Measurements from ENCODE around the gene SLX4IP.

The SLX4IP gene

DNA sequence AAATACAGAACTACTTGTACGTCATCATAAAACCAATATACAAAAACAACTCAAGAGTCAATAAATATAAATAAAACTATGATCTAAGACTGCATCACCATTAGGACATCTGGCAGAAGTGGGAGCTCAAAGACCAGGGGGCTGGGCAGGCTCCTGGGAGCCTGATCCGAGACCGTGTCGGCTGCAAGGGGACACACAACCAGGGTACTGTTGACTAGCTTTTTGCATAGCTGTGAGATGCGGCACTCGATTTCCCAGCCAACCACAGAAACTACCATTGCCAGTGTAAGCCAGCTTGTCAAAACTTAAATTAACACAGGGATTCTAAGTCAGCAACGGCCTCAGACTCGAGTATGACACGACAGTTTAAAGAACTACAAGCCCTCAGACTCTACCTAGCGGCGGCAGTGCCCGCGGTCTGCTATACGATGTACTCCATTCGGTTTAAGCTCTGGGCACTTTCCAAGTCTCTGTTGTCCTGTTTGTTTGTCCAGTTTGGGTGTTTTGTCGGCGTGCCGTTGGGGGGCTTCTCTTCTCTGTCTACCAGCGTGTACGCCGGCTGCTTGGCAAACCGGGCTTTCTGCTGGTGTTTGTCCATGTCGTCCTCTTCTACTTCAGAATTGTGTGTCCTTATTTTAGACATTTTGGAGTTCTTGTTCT is 204.1 kb downstream of the SLX4IP start:
- no peak for DNase-seq

- DNase-seq = no peak
These were observed 204.8 kb downstream of the SLX4IP start for GRCh38 chr20:10639737-10640556.

DNA sequence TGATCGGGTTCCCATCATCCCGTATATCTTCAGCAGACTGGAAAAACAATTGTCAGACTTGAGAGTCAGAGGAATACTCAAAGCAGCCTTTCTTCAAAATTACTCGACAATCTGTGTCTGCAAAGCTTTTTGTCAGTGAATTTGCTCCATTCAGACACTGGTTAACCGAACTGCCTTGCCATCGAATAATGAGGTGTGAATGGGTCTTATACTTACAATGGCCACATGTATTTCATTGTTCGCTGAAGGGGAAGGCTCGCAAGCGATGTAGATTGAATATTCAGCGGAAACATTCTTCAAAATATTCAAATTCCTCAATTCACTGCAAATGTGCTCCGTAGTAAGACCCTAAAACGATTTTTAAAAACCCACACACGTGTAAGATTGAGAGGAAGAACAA is 205.8 kb downstream of the SLX4IP start:
- DNase-seq = no peak

- DNase-seq = no peak
These were observed 206.4 kb downstream of the SLX4IP start for GRCh38 chr20:10641467-10641866.

DNA sequence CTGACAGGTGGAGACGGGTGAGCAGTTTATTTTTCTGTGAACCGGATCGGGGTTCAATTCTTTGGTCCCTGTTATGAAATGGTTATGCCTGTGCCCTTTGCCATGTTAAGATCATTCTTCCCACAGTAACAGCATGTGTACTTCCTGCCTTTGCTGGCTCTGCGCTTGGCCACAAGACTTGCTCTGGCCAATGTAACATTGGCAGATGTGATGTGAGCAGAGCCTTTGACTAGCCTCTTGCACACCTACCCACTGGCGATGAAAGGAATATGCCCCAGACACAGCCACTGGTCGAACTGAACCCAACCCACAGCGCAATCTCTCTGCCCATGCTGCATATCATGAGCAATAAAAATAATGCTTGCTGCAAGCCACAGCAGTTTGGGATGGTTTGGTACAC is 206.8 kb downstream of the SLX4IP start:
- no peak for DNase-seq

DNA sequence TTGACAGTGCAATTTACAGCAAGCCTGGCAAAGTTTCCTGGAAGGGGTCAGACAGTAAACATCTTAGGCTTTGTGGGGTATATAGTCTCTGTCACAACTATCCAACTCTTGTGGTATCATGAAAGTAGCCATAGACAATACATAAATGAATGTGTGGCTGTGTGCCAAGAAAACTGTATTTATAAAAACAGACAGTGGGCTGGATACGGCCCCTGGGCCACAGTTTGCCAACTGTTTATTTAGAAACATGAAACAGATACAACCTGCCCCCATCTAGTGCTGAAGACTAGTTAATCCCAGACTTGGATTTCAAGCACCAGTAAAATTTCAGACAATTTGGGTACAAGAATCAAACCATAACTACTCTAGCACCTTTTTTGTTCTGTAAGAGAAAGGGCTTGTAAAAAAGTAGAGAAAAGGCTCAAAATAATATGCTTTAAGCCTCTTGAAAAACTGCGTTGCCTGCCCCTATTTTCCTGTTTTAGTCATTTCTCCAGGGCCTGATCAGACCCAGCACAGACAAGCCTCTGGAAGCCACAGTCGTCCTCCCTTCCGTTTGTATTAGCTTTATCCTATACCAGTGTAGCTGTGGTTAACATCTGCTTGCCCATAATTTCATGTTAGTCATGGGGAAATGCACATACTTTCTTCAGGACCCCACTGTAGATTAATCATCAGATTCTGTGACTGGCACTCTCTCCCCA is 207.9 kb downstream of the SLX4IP start:
- no peak for DNase-seq

DNA sequence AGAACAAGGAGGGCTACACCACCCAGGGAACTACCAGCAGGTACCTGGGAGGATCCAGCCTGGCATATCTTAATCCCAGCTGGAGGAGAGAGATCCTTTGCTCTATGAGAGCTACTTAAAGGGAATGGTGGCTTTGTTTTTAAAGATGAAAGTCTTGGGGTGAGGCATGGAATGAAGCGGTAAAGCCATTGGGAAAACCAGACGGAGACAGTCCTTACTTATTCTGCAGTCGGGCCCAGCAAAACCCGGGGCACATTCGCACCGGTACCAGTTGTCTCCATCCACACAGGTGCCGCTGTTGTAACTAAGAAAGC is 208.4 kb downstream of the SLX4IP start:
- no peak for DNase-seq

- DNase-seq = no peak
These were observed 209.5 kb downstream of the SLX4IP start for GRCh38 chr20:10644458-10645204.

- no peak for DNase-seq
These were observed 210.1 kb downstream of the SLX4IP start for GRCh38 chr20:10645205-10645570.

DNA sequence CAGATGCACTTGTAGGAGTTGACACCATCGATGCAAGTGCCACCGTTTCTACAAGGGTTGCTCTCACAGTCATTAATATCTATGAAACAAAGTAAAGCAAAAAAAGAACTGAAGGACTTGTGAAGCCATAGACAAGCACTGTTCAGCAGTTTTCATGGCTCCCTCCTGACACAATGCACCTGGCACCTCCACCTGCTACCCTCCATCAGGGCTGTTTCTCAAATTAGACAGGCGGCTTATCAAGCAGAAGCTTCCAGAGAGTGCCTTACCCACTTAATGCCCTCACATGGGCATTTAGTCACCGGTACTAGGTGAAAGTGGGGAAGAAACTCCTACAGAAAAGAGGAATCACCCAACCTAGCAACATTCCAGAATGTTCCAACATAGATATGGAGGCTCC is 210.9 kb downstream of the SLX4IP start:
- DNase-seq = no peak

- no peak for DNase-seq
These were observed 211.8 kb downstream of the SLX4IP start for GRCh38 chr20:10646886-10647420.

GRCh38 chr20:10647471-10647870 is 212.4 kb downstream of the SLX4IP start:
- DNase-seq = no peak

DNA sequence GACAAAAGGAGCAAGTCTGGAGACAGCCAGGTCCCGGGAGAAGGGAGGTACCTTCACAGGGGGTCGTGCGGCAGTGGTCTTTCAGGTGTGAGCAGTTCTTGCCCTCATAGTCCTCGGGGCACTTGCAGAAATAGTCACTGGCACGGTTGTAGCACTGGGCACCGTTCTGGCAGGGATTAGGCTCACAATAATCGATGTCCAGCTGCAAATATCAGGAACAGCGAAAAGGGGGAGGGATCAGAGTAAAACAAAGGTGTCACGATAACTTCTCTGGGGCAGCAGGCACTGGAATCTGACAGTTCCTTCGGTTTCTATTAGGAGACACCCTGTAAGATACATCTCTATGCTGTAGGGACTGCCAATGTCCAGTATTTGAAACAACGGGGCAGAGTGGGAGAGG is 212.8 kb downstream of the SLX4IP start:
- no peak for DNase-seq

DNA sequence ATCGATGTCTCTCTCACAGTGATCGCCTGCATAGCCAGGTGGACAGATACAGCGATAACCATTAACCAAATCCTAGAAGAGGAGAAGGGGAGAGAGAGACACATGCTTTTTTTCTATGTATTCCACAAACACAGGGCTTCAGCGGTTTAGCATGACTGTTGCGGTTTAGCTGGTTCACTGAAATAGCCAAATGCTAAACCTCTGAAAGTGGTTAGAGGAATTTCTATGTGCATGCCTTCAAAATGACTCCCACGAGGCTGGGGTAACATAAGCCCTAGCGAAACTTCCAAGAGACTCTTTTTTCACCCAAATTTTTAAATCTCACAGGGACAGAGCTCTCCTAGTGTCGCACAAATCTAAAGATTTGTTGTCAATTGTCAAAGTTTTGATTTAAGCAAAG is 213.5 kb downstream of the SLX4IP start:
- DNase-seq = no peak

DNA sequence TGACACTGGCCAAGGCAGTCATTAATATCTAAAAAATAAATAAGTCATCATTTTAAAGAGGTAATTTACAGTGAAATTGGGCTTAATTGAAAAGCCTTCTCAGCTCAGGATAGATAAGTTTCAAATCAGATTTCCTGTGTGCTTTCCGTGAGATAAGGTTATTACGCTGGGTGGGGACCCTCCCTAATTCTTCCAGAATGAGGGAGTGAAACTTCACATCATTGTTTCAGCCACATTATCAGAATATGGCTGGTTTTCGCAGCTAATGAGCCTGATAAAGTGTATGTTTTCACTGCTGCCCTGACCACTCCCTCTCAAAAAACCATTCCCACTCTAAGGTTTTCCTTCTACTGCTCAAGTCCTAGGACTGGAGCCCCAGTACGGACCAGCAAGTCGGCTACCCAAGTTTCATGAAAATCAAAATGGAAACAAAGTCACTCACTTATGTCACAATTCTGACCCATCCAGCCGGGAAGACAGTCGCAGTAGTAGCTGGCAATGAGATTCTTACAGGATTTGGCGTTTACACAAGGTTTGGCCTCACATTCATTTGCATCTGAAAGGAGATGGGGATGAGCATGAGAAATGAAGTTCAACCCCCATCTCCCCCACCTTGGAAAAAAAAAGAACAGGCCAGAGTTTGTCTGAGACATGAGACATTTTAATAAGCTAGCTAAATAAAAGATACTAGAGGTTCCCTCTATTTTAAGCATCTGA is 214.1 kb downstream of the SLX4IP start:
- no peak for DNase-seq

DNA sequence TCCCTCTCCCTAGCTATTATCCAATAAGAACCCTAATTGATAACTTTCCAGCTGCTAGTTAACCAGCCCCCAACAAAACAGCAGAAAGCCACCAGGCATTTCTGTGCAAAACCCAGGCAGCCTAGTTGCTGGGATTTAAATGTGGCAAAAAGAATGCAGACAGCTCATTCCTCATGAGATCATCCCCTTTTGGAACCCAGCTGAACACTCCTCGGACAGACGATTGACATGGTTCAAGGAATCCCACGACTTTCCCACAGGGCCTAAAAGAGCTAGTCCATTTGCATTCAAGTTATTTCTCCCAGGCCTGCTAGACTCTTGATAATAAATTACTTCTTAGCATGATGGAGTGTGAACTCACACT is 214.7 kb downstream of the SLX4IP start:
- no peak for DNase-seq

DNA sequence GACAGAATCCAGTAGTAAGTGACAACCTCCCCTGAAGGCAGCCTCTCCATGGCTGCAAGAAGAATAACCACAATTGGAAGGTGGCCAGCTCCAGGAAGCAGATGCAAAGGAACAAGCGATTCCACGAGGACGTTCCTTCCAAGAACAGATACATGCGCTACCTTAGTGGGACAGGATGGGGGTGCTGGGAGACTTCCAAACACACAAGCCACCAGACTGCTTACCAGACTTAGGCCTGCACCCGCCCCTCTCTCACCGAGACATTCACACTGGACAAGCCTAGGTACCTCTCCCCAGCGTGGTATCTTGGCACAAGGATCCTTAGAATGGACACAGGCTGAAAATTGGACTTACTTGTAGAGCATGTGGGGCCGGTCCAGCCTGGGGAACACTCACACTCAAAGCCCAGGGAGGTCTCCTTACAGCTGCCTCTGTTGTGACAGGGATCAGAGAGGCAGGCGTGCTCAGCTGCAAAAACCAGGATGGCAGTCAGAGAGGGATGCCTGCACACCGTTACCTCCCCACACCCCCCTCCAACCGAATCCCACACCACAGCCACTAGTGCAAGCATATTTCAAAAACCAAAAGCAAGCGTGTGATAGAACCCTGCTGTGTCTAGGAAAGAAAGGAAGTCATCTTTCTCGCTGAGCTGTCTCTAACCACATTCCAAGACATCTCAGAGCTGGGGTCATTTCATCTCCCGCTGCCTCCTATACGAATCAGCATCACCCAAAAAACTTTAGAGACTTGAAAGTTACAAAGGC is 216.3 kb downstream of the SLX4IP start:
- DNase-seq = no peak

DNA sequence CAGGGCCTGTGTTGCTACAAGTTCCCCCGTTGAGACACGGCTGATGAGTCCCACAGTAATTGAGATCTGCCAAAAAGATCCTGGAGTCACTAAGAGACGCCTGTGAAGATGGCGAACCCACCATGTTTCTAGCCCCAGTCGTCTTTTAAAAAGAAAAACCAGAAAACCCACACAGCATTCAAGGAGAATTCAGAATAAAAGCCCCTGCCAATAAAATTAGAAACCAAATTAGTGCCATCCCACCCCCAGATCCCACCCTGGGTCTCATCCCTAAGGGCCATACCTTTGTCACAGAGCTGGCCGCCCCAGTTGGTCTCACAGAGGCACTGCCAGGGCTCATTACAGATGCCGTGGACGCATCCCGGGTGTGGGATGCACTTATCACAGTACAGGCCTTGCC is 217.1 kb downstream of the SLX4IP start:
- DNase-seq = no peak

DNA sequence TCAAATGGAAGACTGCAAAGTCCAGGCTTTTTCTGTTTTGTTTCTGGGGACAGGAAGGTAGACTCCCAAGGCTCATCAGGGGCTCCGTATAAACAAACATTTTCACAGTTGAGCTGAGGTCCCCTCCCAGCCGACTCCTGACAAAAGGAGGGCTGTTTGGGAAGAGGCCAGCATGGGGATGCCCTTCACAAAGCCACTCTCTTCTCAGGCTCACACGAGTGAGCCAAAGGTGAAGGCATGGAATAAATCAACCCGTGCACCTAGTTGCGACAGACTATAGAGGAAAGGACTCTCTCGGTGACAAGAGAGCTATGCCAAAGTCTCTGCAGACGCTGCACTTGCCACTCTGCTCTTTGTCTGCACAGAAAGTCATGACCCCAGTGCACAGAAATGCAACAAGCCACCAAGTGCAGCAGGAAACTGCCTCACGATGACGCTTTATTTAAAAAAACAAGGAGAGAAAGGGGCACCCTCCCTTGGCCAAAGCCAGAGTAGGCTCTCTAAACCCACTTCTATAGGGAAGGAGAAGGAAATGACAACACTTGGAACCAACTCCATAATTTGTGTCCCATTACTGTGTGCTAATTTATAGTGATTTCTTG is 217.7 kb downstream of the SLX4IP start:
- no peak for DNase-seq

DNA sequence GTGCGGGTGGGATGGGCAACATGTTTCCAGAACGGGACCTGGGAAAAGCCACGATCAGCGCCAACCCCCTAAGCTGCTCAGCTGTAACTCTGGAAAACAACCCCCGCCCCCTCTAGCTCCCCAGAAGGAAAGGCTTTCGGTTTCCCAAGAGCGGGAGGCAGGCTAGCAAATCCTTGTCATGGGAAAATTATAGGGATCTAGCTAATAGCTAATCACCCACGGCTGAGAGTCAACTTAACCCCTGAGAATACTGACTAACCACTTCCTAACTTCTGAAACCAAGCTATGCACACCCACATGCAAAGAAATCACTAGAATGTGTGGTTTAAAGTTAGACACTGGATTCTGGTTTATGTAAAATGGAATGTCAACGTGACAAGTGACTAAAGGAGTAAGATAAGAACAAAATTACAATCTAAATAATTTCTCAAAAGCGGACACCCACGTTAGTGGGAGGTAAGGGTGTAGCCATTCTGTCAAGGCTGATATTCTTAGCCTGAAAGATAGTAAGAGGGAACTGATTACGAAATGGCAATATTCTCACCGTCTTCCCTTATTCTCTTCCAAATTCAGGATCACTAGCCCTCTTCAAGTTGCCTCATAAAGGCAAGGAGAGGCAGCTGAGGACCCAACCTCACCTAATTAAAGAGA is 218.6 kb downstream of the SLX4IP start:
- no peak for DNase-seq

DNA sequence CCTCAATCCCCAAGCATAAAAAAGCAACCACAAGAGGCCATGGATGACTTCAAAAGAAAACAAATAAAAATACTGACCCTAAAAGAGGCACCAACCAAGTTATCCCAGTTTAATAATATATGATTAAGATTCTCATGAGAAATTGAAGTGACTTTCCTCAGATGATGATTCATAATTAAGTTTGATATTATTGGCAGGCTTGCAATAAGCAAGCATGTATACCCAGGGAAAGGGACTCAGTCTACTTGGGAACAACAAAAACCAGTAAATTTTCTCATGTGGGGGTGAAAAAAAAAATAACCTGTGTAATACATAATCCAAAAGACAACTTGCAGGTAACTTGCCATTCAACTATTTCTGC is 219.1 kb downstream of the SLX4IP start:
- no peak for DNase-seq
